Measurements from ENCODE around the gene ZSCAN21. TPM values are rescaled to one million over a fixed set of nuclear protein-coding genes. Genes with fewer than 3 reads are reported as not detected.

The ZSCAN21 gene
- total RNA-seq, 2 experiments from 2014 or later = 6.3 to 6.9 TPM

DNA sequence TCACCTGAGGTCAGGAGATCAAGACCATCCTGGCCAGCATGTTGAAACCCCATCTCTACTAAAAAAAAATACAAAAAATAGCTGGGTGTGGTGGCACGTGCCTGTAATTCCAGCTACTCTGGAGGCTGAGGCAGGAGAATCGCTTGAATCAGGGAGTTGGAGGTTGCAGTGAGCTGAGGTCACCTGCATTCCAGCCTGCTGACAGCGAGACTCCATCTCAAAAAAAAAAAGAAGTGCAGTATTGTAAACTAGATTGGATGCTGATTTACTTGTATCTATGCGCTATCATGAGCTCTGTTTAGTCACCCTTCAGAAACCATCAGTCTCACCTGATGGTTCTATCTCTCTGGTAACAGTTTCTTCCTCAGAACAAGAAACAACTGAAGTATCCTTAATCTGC, 13.8 kb downstream of the ZSCAN21 start:
- ChIA-PET POLR2A (interaction anchor here (0.6 to 1.1 kb wide), 3 partner anchors 11 to 37 kb away, joined by 3 to 4 read pairs (median 3); no protein-coding TSS in a partner anchor), CTCF (interaction anchor here (1.0 to 1.7 kb wide), 3 partner anchors 11 to 73 kb away, joined by 3 to 6 read pairs (median 3); no protein-coding TSS in a partner anchor)
- H3K4me3 Mint-ChIP-seq = no peak overlapping the region
- no peaks in the 10 kb centered on the region for H3K9me3 Mint-ChIP-seq
- TF ChIP-seq, protein P1, sequence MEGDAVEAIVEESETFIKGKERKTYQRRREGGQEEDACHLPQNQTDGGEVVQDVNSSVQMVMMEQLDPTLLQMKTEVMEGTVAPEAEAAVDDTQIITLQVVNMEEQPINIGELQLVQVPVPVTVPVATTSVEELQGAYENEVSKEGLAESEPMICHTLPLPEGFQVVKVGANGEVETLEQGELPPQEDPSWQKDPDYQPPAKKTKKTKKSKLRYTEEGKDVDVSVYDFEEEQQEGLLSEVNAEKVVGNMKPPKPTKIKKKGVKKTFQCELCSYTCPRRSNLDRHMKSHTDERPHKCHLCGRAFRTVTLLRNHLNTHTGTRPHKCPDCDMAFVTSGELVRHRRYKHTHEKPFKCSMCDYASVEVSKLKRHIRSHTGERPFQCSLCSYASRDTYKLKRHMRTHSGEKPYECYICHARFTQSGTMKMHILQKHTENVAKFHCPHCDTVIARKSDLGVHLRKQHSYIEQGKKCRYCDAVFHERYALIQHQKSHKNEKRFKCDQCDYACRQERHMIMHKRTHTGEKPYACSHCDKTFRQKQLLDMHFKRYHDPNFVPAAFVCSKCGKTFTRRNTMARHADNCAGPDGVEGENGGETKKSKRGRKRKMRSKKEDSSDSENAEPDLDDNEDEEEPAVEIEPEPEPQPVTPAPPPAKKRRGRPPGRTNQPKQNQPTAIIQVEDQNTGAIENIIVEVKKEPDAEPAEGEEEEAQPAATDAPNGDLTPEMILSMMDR (IDR thresholded peaks at IDR 0.05) = no peak
- H3K27ac Mint-ChIP-seq = no peak overlapping the region
- intact Hi-C loops (cut with micrococcal nuclease) = no loop called here
- H3K36me3 Mint-ChIP-seq (ENCODE audit: low read depth) = peaks cover 28% of the 10 kb centered on the region
- H3K4me1 Mint-ChIP-seq (ENCODE audit: low read depth) = no peaks in the 10 kb centered on the region
- H3K27me3 Mint-ChIP-seq = no peaks in the 10 kb centered on the region
- no peak for DNase-seq
- ATAC-seq = no peak

GRCh38 chr7:100064162-100064561, 14.6 kb downstream of the ZSCAN21 start:
- no peak overlapping the region for H3K4me3 Mint-ChIP-seq

GRCh38 chr7:100065452-100066186, 16.0 kb downstream of the ZSCAN21 start:
- ChIA-PET POLR2A (interaction anchor here (1.2 kb wide), 1 partner anchor 10 kb away, joined by 5 read pairs; no protein-coding TSS in a partner anchor), CTCF (no interaction called here)
- peaks cover 5% of the 10 kb centered on the region for H3K9me3 Mint-ChIP-seq
- H3K27me3 Mint-ChIP-seq = no peaks in the 10 kb centered on the region
- H3K4me3 Mint-ChIP-seq = no peak overlapping the region
- H3K27ac Mint-ChIP-seq = no peak overlapping the region
- ATAC-seq = no peak
- peaks cover 36% of the 10 kb centered on the region for H3K36me3 Mint-ChIP-seq (ENCODE audit: low read depth)
- no peak for DNase-seq
- H3K4me1 Mint-ChIP-seq (ENCODE audit: low read depth) = no peaks in the 10 kb centered on the region
- intact Hi-C loops (cut with micrococcal nuclease) = no loop called here
- TF ChIP-seq, protein P1 (IDR thresholded peaks at IDR 0.05) = no peak

More at GRCh38 chr7:100064162-100064561, 14.6 kb downstream of the ZSCAN21 start:
- H3K9me3 Mint-ChIP-seq = no peaks in the 10 kb centered on the region
- ChIA-PET CTCF (interaction anchor here (1.0 to 1.7 kb wide), 3 partner anchors 12 to 74 kb away, joined by 3 to 6 read pairs (median 3); no protein-coding TSS in a partner anchor), POLR2A (interaction anchor here (0.6 to 1.1 kb wide), 3 partner anchors 11 to 13 kb away, joined by 3 to 4 read pairs (median 3); no protein-coding TSS in a partner anchor)
- TF ChIP-seq, protein P1 (IDR thresholded peaks at IDR 0.05) = no peak
- ATAC-seq (no peak), DNase-seq (no peak)
- no peaks in the 10 kb centered on the region for H3K27me3 Mint-ChIP-seq
- intact Hi-C loops (cut with micrococcal nuclease) = no loop called here
- H3K36me3 Mint-ChIP-seq (ENCODE audit: low read depth) = peaks cover 28% of the 10 kb centered on the region
- no peaks in the 10 kb centered on the region for H3K4me1 Mint-ChIP-seq (ENCODE audit: low read depth)
- no peak overlapping the region for H3K27ac Mint-ChIP-seq

- ATAC-seq (no peak), DNase-seq (no peak)
- CTCF ChIA-PET = interaction anchor here (1.2 kb wide), 2 partner anchors 14 to 66 kb away, joined by 3 read pairs; no protein-coding TSS in a partner anchor
- POLR2A ChIA-PET = no interaction called here
- TF ChIP-seq, protein P1 (IDR thresholded peaks at IDR 0.05) = no peak
- intact Hi-C loops (cut with micrococcal nuclease) = no loop called here
- H3K36me3 Mint-ChIP-seq (ENCODE audit: low read depth) = peaks cover 45% of the 10 kb centered on the region
- no peaks in the 10 kb centered on the region for H3K4me1 Mint-ChIP-seq (ENCODE audit: low read depth)
- H3K27ac Mint-ChIP-seq = no peak overlapping the region
- H3K27me3 Mint-ChIP-seq = no peaks in the 10 kb centered on the region
- H3K9me3 Mint-ChIP-seq = peaks cover 19% of the 10 kb centered on the region
- no peak overlapping the region for H3K4me3 Mint-ChIP-seq
These were observed 17.4 kb downstream of the ZSCAN21 start for GRCh38 chr7:100066953-100067352.

- TF ChIP-seq, protein P1 (IDR thresholded peaks at IDR 0.05) = no peak
- DNase-seq (no peak), ATAC-seq (no peak)
- Mint-ChIP-seq H3K27me3 (no peaks in the 10 kb centered on the region), H3K9me3 (peaks cover 29% of the 10 kb centered on the region), H3K4me3 (no peak overlapping the region), H3K27ac (no peak overlapping the region), H3K4me1 (ENCODE audit: low read depth) (no peaks in the 10 kb centered on the region), H3K36me3 (ENCODE audit: low read depth) (peaks cover 68% of the 10 kb centered on the region)
- POLR2A ChIA-PET = interaction anchor here (0.8 to 2.3 kb wide), 2 partner anchors 20 to 22 kb away, joined by 3 to 10 read pairs; partner anchors contain the start of gene ZSCAN21
- CTCF ChIA-PET = interaction anchor here (0.9 to 1.9 kb wide), 3 partner anchors 11 to 156 kb away, joined by 3 to 5 read pairs (median 3); no protein-coding TSS in a partner anchor
- intact Hi-C loops (cut with micrococcal nuclease) = no loop called here
These were observed 20.4 kb downstream of the ZSCAN21 start for GRCh38 chr7:100069991-100070390.
